Activated T-cell treated with anti-CD3 and anti-CD28 coated beads, Interleukin-2, amount 50 U/mL, for 4 hours (primary cell): ENCODE data around the gene PLXNC1. TPM values are rescaled to one million over a fixed set of nuclear protein-coding genes. Genes with fewer than 3 reads are reported as not detected.

Experiments used
- ATAC-seq, 2 donors: fragments of 200-7000 bp; cut with Tn5 transposase; one replicate each; pipeline ENCODE4 v1.10.0; 2021
- DNase-seq: peaks from one replicate; pipeline ENCODE4 v3.0.0-alpha.2; 2020
- H3K27me3 Mint-ChIP-seq: one replicate; pipeline ENCODE4 v1.8.0; 2021; ENCODE audit warnings: low read depth, mixed read lengths
- H3K36me3 Mint-ChIP-seq: one replicate; pipeline ENCODE4 v1.8.0; 2022; ENCODE audit warnings: mixed read lengths; ENCODE audit not compliant: insufficient read depth
- H3K4me1 Mint-ChIP-seq: one replicate; pipeline ENCODE4 v1.8.0; 2021; ENCODE audit warnings: low read depth, mixed read lengths
- H3K4me3 Mint-ChIP-seq: one replicate; pipeline ENCODE4 v1.8.0; 2021; ENCODE audit warnings: mild to moderate bottlenecking, moderate library complexity, mixed read lengths
- H3K9me3 Mint-ChIP-seq: one replicate; pipeline ENCODE4 v1.8.0; 2021; ENCODE audit warnings: mixed read lengths
- total RNA-seq, 3 donors: library from RNA; stranded (reverse); gene quantifications; one replicate each; pipeline ENCODE4 v1.2.1, GENCODE V29; 2021

PLXNC1 gene
- total RNA-seq, 3 donors from 2014 or later, result 3.1 to 6.9 (median 3.2) TPM

GRCh38 chr12:94144781-94145180 is 3.6 kb upstream of the PLXNC1 start:
- no peaks in the 10 kb centered on the region for H3K9me3 Mint-ChIP-seq
- no peaks in the 10 kb centered on the region for H3K36me3 Mint-ChIP-seq
- no peak overlapping the region for H3K4me3 Mint-ChIP-seq
- H3K4me1 Mint-ChIP-seq, result peaks cover 8% of the 10 kb centered on the region
- no peaks in the 10 kb centered on the region for H3K27me3 Mint-ChIP-seq
- DNase-seq, result no peak
- no peak for ATAC-seq

- Mint-ChIP-seq H3K4me3 (no peak overlapping the region), H3K36me3 (no peaks in the 10 kb centered on the region), H3K27me3 (no peaks in the 10 kb centered on the region), H3K4me1 (peaks cover 11% of the 10 kb centered on the region), H3K9me3 (no peaks in the 10 kb centered on the region)
- no peak for ATAC-seq
- DNase-seq, result no peak
These were observed 3.0 kb upstream of the PLXNC1 start for GRCh38 chr12:94145191-94145983.

- no peaks in the 10 kb centered on the region for H3K27me3 Mint-ChIP-seq
- H3K9me3 Mint-ChIP-seq, result no peaks in the 10 kb centered on the region
- H3K4me1 Mint-ChIP-seq, result peaks cover 19% of the 10 kb centered on the region
- no peak for ATAC-seq
- no peak for DNase-seq
- H3K36me3 Mint-ChIP-seq, result no peaks in the 10 kb centered on the region
- no peak overlapping the region for H3K4me3 Mint-ChIP-seq
These were observed 2.0 kb upstream of the PLXNC1 start for GRCh38 chr12:94146166-94146936.

GRCh38 chr12:94147387-94147990 is 888 bp upstream of the PLXNC1 start:
- ATAC-seq (no peak), DNase-seq (no peak)
- H3K9me3 Mint-ChIP-seq, result no peaks in the 10 kb centered on the region
- H3K4me3 Mint-ChIP-seq, result peak overlapping the region; percentile 85
- H3K27me3 Mint-ChIP-seq, result no peaks in the 10 kb centered on the region
- no peaks in the 10 kb centered on the region for H3K36me3 Mint-ChIP-seq
- peaks cover 27% of the 10 kb centered on the region for H3K4me1 Mint-ChIP-seq

GRCh38 chr12:94148739-94149118 is 352 bp downstream of the PLXNC1 start:
- H3K36me3 Mint-ChIP-seq, result no peaks in the 10 kb centered on the region
- H3K27me3 Mint-ChIP-seq, result no peaks in the 10 kb centered on the region
- peak overlapping the region; percentile 85 for H3K4me3 Mint-ChIP-seq
- no peaks in the 10 kb centered on the region for H3K9me3 Mint-ChIP-seq
- peak; percentile 11 to 15 for ATAC-seq
- peaks cover 28% of the 10 kb centered on the region for H3K4me1 Mint-ChIP-seq
- DNase-seq, result no peak

- peak; percentile 19 to 28 for ATAC-seq
- Mint-ChIP-seq H3K9me3 (no peaks in the 10 kb centered on the region), H3K4me1 (peaks cover 31% of the 10 kb centered on the region)
These were observed 873 bp downstream of the PLXNC1 start for GRCh38 chr12:94149119-94149780.

GRCh38 chr12:94149781-94150239 is 1.4 kb downstream of the PLXNC1 start:
- peaks cover 31% of the 10 kb centered on the region for H3K4me1 Mint-ChIP-seq
- H3K4me3 Mint-ChIP-seq, result peak overlapping the region; percentile 89
- peak; percentile 2 to 4 for ATAC-seq

More at GRCh38 chr12:94149119-94149780, 873 bp downstream of the PLXNC1 start:
- peak; percentile 21 for DNase-seq
- Mint-ChIP-seq H3K4me3 (peak overlapping the region; percentile 89), H3K36me3 (no peaks in the 10 kb centered on the region), H3K27me3 (no peaks in the 10 kb centered on the region)

DNA sequence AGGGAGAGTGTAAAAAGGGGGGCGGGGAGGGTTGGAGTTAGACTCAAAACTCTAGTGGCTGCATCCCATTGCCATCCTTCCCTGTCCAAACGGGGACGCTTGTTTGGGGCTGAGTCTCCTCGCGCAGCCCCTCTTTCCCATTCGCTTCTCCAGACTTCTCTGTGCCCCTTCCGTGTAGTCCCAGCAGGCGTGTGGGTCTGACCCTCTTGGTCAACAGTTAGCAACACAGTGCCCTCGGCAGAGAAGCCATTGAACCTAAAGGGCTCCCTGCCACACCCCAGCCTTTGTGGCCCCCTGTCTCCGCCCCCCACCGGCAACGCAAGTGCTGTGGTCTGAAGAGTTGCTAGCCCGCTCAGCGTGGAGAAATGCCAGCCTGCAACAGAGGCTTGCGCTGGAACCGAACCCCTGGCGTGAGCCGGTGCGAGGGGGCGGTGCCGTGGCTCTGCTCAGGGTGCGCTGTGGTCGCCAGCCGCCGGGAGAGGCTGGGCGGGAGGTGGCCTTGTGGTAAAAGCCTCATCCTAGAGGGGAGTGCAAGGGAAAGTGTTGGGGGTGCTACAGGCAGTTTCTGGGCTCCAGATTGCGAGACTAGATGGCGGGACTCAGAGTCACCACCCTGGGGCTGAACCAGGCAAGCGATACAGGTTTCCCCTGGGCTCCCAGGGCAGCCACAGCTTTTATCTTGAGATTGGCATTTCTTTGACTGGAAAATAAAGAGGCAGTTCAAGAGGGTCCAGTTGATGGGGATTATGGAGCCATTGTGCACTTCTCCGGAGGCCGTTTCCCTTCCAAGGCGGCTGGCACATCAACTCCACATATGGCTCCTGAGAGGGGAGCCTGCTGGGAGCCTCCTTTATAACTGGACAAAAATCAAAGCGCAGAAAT is 2.1 kb downstream of the PLXNC1 start:
- DNase-seq (peak; percentile 28), ATAC-seq (peak; percentile 2 to 5)
- H3K27me3 Mint-ChIP-seq, result no peaks in the 10 kb centered on the region
- H3K4me3 Mint-ChIP-seq, result peak overlapping the region; percentile 89
- H3K4me1 Mint-ChIP-seq, result peaks cover 31% of the 10 kb centered on the region
- H3K9me3 Mint-ChIP-seq, result no peaks in the 10 kb centered on the region
- H3K36me3 Mint-ChIP-seq, result no peaks in the 10 kb centered on the region

More at GRCh38 chr12:94149781-94150239, 1.4 kb downstream of the PLXNC1 start:
- H3K9me3 Mint-ChIP-seq, result no peaks in the 10 kb centered on the region
- no peak for DNase-seq
- H3K36me3 Mint-ChIP-seq, result no peaks in the 10 kb centered on the region
- H3K27me3 Mint-ChIP-seq, result no peaks in the 10 kb centered on the region

- no peak for DNase-seq
- H3K9me3 Mint-ChIP-seq, result no peaks in the 10 kb centered on the region
- peaks cover 31% of the 10 kb centered on the region for H3K4me1 Mint-ChIP-seq
- no peak for ATAC-seq
- H3K36me3 Mint-ChIP-seq, result no peaks in the 10 kb centered on the region
- no peaks in the 10 kb centered on the region for H3K27me3 Mint-ChIP-seq
- H3K4me3 Mint-ChIP-seq, result peak overlapping the region; percentile 21
These were observed 3.2 kb downstream of the PLXNC1 start for GRCh38 chr12:94151582-94151981.

DNA sequence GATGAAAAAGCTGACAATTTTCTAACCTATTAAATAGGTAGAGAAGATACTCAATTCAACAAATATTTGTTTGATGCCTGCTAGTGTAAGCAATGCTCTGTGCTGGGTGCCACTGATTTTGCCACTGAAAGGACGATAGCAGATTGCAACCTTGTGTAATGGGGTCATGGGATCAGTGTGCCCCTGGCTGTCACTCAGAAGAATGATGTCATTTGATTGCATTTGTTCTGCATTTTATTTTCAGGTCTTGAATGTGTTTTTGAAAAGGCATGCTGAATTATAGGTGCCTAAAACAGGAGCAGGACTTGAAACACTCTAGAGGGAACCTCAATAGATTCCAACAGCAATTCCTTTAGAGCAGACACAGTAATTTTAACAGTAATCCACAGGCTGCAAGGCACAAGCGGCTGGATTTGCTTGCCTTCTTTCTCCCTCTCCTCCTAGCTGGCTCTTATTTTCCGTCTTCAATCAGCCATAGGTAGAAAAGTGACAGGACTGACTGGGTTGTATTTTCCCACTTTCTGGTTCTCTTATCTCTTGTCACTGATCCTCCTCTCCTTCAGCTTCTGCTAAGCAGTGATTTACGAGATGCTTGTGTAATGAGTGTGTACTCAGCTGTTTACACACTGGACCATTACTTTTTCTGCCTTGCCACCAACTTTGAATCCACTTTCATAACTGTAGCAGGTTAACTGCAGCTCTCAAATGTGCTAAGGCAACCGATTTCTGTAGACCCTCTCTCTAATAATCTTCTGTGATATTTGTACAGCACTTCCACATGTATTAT is 4.1 kb downstream of the PLXNC1 start:
- H3K4me3 Mint-ChIP-seq, result no peak overlapping the region
- no peak for DNase-seq
- no peak for ATAC-seq
- peaks cover 32% of the 10 kb centered on the region for H3K4me1 Mint-ChIP-seq
- no peaks in the 10 kb centered on the region for H3K27me3 Mint-ChIP-seq
- H3K36me3 Mint-ChIP-seq, result no peaks in the 10 kb centered on the region
- H3K9me3 Mint-ChIP-seq, result no peaks in the 10 kb centered on the region

DNA sequence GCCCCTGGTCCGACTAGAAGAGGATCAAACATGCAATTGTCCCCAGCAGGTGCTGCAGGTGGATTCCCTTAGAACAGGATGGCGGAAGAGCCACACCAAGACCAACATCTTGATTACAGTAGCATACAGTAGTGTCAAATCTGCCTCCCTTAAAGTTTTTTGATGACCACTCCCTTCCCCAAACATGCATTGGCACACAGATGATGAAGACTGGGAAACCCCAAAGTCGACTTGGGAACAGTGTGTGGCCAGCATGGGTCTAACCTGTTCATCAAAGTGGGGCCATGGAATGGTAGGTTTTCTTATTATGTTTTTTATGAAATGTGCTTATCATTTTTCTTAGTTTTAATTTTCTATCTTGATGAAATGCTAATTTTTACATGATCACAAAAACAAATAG is 8.8 kb downstream of the PLXNC1 start:
- Mint-ChIP-seq H3K4me1 (peaks cover 22% of the 10 kb centered on the region), H3K4me3 (no peak overlapping the region), H3K36me3 (peaks cover 2% of the 10 kb centered on the region), H3K9me3 (no peaks in the 10 kb centered on the region), H3K27me3 (no peaks in the 10 kb centered on the region)
- DNase-seq (no peak), ATAC-seq (no peak)

DNA sequence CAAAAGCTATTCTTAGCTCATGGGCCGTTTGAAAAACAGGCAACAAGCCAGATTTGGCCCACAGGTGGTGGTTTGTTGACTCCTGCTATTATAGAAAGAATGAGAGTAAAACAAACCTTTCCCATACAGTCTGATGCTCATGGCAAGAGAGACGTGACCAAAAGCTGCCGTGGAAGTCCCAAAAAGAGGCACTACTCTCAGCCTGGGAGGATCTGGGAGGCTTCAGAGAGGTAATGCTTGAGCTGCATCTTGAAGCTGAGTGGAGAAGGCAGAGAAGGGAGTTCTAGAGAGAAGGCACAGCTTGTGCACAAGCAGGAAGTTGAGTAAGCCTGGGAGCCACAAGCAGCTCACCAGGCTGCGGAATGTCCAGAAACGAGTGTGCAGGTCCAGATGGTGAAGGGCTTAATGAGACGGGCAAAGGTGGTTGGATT is 9.6 kb downstream of the PLXNC1 start:
- DNase-seq, result no peak
- Mint-ChIP-seq H3K4me1 (peaks cover 16% of the 10 kb centered on the region), H3K27me3 (no peaks in the 10 kb centered on the region), H3K4me3 (no peak overlapping the region), H3K9me3 (no peaks in the 10 kb centered on the region), H3K36me3 (peaks cover 2% of the 10 kb centered on the region)
- no peak for ATAC-seq

- Mint-ChIP-seq H3K27me3 (no peaks in the 10 kb centered on the region), H3K4me1 (peaks cover 16% of the 10 kb centered on the region), H3K36me3 (peaks cover 2% of the 10 kb centered on the region), H3K4me3 (no peak overlapping the region), H3K9me3 (no peaks in the 10 kb centered on the region)
- no peak for DNase-seq
- no peak for ATAC-seq
These were observed 10.3 kb downstream of the PLXNC1 start for GRCh38 chr12:94158666-94159065.
